Ovary (tissue), 9 donors: ENCODE results near the gene SLIT3. TPM values are rescaled to one million over a fixed set of nuclear protein-coding genes. Genes with fewer than 3 reads are reported as not detected.

Source experiments
- DNase-seq, 5 donors: peaks; one replicate each; pipeline ENCODE4 v3.0.0-alpha.2; 2019 to 2020
- H3K27ac ChIP-seq, 2 donors: fragments of 200-600 bp; one replicate each; pipeline versions ENCODE4 v1.5.1 to v1.8.0; 2019 to 2022
- H3K27me3 ChIP-seq: fragments of 200-600 bp; one replicate; pipeline ENCODE4 v1.8.0; 2022
- H3K36me3 ChIP-seq: fragments of 200-600 bp; sonication (generic); one replicate; pipeline ENCODE4 v1.5.1; 2019
- H3K4me1 ChIP-seq: one replicate; pipeline ENCODE4 v1.8.1; 2013; ENCODE audit warnings: mild to moderate bottlenecking, moderate library complexity; ENCODE audit not compliant: insufficient read depth
- H3K4me3 ChIP-seq: fragments of 200-600 bp; sonication (generic); one replicate; pipeline ENCODE4 v1.5.1; 2017
- H3K9me3 ChIP-seq, 2 donors: fragments of 200-600 bp in 1 of 2; sonication (generic) in 1 of 2; one replicate each; pipeline versions ENCODE4 v1.5.1 to v1.8.1; 2013 to 2019; ENCODE audit warnings: mild to moderate bottlenecking in 1 of 2, moderate library complexity in 1 of 2
- CTCF ChIP-seq, 3 donors: fragments of 450-650 bp in 2 of 3; fragments of 200-600 bp in 1 of 3; IDR thresholded peaks; one replicate each; pipeline versions ENCODE4 v1.5.1 to v1.8.0; 2016 to 2022; ENCODE audit warnings: antibody characterized with exemption in 3 of 3, mild to moderate bottlenecking in 1 of 3
- EP300 ChIP-seq: sonication (generic); formaldehyde crosslinking; IDR thresholded peaks from one replicate; pipeline ENCODE4 v1.6.1; 2017; ENCODE audit warnings: antibody characterized with exemption
- POLR2A ChIP-seq: fragments of 450-650 bp; IDR thresholded peaks from one replicate; pipeline ENCODE4 v1.6.1; 2017; ENCODE audit warnings: antibody characterized with exemption, mild to moderate bottlenecking, moderate library complexity
- WGBS, 3 donors: extraction: QIAGEN DNeasy Blood & Tissue Kit in 1 of 3; methylation state at CpG; one replicate each; pipeline versions ENCODE4 v1.1.5 to v1.1.7; 2013 to 2017; 5-methylcytosine and 5-hydroxymethylcytosine counted together
- intact Hi-C, 4 donors: fragments of 100-400 bp; cut with DNase I; formaldehyde crosslinking; loops; one replicate each; pipeline versions ENCODE4 v1.11.0 to v1.15.1; 2022 to 2023
- polyA plus RNA-seq, 2 donors: library from polyadenylated mRNA; stranded (reverse); fragments of 200-250 nt in 1 of 2; fragments of 350-450 nt in 1 of 2; fragmentation: Illumina TruSeq in 1 of 2; extraction: RNeasy Lipid Tissue Mini Kit (QIAGEN cat#74804) in 1 of 2; gene quantifications; one replicate each; pipeline ENCODE4 v1.2.3, GENCODE V29; 2013 to 2014
- total RNA-seq, 7 donors: library from RNA; depleted of rRNA in 2 of 7; stranded (reverse); fragments of >200 nt in 2 of 7; fragmentation: NEBNext Ultra II Directional in 3 of 7; extraction: Animal tissue kit (Norgen Biotek cat#: 25700) in 3 of 7; gene quantifications; one replicate each; pipeline versions ENCODE4 v1.1.0 to v1.2.4, GENCODE V29; 2016 to 2023
- donor health status: DM: no; HTN: no; CAD: no; lungs with moderate emphysema.
- donor health status: DM: no; HTN: no; CAD: no.
- donor health status: Bipolar disorder and iron deficiency.
- donor health status: DM: yes; HTN: yes; CAD: no.
- donor health status: DM: no; HTN: no; CAD: no.
- donor health status: DM: yes; HTN: yes; CAD: no.

The SLIT3 gene
- total and polyA plus RNA-seq, 9 donors = 10.3 to 106 (median 24.4) TPM

DNA sequence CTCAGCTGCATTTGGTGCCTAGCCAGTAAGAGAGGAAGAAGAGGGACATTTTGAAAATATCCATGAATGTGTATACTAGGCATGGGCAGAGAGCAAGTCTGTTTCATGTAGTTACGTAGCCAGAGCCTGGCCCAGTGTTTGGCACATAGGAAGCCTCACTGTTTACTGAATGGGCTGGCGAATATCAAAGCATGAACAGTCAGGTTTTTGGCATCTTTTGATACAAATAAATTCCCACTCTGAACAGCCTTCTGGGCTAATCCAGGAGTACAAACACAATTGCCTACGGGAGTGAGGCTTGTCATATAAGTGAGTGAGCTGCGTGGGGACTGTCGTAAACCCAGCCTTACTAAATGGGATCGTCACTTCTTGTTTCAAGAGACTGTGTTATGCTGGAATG lies 468.6 kb downstream of the SLIT3 start:
- no peak overlapping the region for H3K27ac ChIP-seq
- no peak for DNase-seq
- no peak for TF ChIP-seq CTCF (IDR thresholded peaks at IDR 0.05)
- TF ChIP-seq EP300 = no peak
- TF ChIP-seq POLR2A = no peak
- no peaks in the 10 kb centered on the region for H3K36me3 ChIP-seq
- intact Hi-C loops = no loop called here
- H3K27me3 ChIP-seq = no peaks in the 10 kb centered on the region
- H3K4me3 ChIP-seq = no peak overlapping the region
- WGBS, 3 donors = 89 to 93% (median 91%) methylated on average over 6 of the region's 6 CpGs
- no peaks in the 10 kb centered on the region for H3K9me3 ChIP-seq
- H3K4me1 ChIP-seq = no peaks in the 10 kb centered on the region

- no peaks in the 10 kb centered on the region for H3K4me1 ChIP-seq
- DNase-seq = no peak
- no peak overlapping the region for H3K4me3 ChIP-seq
- H3K27ac ChIP-seq = no peak overlapping the region
- no peaks in the 10 kb centered on the region for H3K36me3 ChIP-seq
- no peaks in the 10 kb centered on the region for H3K27me3 ChIP-seq
- 41 to 70% (median 65%) methylated on average over 7 of the region's 7 CpGs for WGBS, 3 donors
- intact Hi-C loops = no loop called here
- H3K9me3 ChIP-seq = no peaks in the 10 kb centered on the region
- TF ChIP-seq POLR2A (no peak), EP300 (no peak), CTCF (IDR thresholded peaks at IDR 0.05) (no peak)
Measured at GRCh38 chr5:168831383-168831782, 469.6 kb downstream of the SLIT3 start.

DNA sequence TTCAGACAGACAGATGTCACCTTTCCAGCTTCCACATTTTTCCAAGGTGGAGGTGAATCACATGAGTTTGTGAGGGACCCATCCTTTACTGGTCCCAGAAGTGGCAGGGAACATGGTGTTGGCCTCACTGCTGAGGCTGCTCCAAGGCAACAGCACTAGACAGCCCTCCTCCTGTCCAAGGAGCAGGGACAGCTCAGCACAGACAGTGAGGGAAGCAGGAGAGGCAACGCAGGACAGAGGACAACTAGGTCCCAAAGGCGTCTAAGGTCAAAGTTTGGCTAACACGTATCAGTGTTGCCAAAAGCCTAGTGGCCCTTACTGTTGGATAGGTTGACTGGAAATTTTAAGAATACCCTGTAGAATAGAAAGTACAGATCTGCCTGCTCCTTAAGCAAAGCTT lies 470.1 kb downstream of the SLIT3 start:
- Histone ChIP-seq H3K4me1 (no peaks in the 10 kb centered on the region), H3K36me3 (no peaks in the 10 kb centered on the region), H3K27me3 (no peaks in the 10 kb centered on the region), H3K9me3 (no peaks in the 10 kb centered on the region), H3K27ac (no peak overlapping the region), H3K4me3 (no peak overlapping the region)
- TF ChIP-seq CTCF (IDR thresholded peaks at IDR 0.05) (no peak), EP300 (no peak), POLR2A (no peak)
- intact Hi-C loops = no loop called here
- WGBS, 3 donors = 66 to 89% (median 68%) methylated on average over 3 of the region's 3 CpGs
- DNase-seq = no peak

GRCh38 chr5:168829922-168830417 lies 471.0 kb downstream of the SLIT3 start:
- DNase-seq = no peak
- no peaks in the 10 kb centered on the region for H3K4me1 ChIP-seq
- no peaks in the 10 kb centered on the region for H3K36me3 ChIP-seq
- no peaks in the 10 kb centered on the region for H3K9me3 ChIP-seq
- intact Hi-C loops = no loop called here
- no peaks in the 10 kb centered on the region for H3K27me3 ChIP-seq
- no peak overlapping the region for H3K27ac ChIP-seq
- 88 to 97% (median 89%) methylated on average over 4 of the region's 4 CpGs for WGBS, 3 donors
- TF ChIP-seq POLR2A (no peak), CTCF (IDR thresholded peaks at IDR 0.05) (no peak), EP300 (no peak)
- no peak overlapping the region for H3K4me3 ChIP-seq
